Lung (tissue), 12 donors: ENCODE results near the gene PTBP3. TPM values are rescaled to one million over a fixed set of nuclear protein-coding genes. Genes with fewer than 3 reads are reported as not detected.

Experiments used
- ATAC-seq: fragments of 200-7000 bp; cut with Tn5 transposase; one replicate; pipeline ENCODE4 v1.9.1; 2020; ENCODE audit warnings: moderate number of reproducible peaks; ENCODE audit not compliant: insufficient read depth, low FRiP score
- DNase-seq, 3 donors: peaks; one replicate each; pipeline ENCODE4 v3.0.0-alpha.2; 2013 to 2017
- H3K27ac ChIP-seq, 2 donors: one replicate each; pipeline ENCODE4 v1.5.1; 2013; ENCODE audit warnings: mild to moderate bottlenecking in 2 of 2, moderate library complexity in 2 of 2, control low read depth in 1 of 2, inconsistent platforms in 1 of 2, low read depth in 1 of 2, low read length in 1 of 2
- H3K27me3 ChIP-seq, 3 donors: one replicate each; pipeline ENCODE4 v1.5.1; 2013; ENCODE audit warnings: low read length in 2 of 3; ENCODE audit not compliant: control insufficient read depth in 3 of 3, insufficient read depth in 3 of 3
- H3K36me3 ChIP-seq, 4 donors: one replicate each; pipeline ENCODE4 v1.5.1; 2013; ENCODE audit warnings: low read length in 4 of 4, mild to moderate bottlenecking in 1 of 4, moderate library complexity in 1 of 4; ENCODE audit not compliant: control insufficient read depth in 4 of 4, insufficient read depth in 4 of 4
- H3K4me1 ChIP-seq, 5 donors: one replicate each; pipeline ENCODE4 v1.5.1; 2013; ENCODE audit warnings: low read length in 5 of 5, mild to moderate bottlenecking in 2 of 5, moderate library complexity in 1 of 5; ENCODE audit not compliant: control insufficient read depth in 5 of 5, insufficient read depth in 5 of 5
- H3K4me3 ChIP-seq: one replicate; pipeline ENCODE4 v1.5.1; 2013; ENCODE audit warnings: mild to moderate bottlenecking, control low read depth, moderate library complexity
- H3K9ac ChIP-seq, 2 donors: one replicate each; pipeline ENCODE4 v1.5.1; 2013; ENCODE audit warnings: low read length in 2 of 2, control low read depth in 1 of 2; ENCODE audit not compliant: insufficient read depth in 1 of 2
- H3K9me3 ChIP-seq, 4 donors: one replicate each; pipeline ENCODE4 v1.5.1; 2013; ENCODE audit warnings: low read length in 3 of 4, mild to moderate bottlenecking in 1 of 4, moderate library complexity in 1 of 4; ENCODE audit not compliant: control insufficient read depth in 4 of 4, insufficient read depth in 3 of 4
- CTCF ChIP-seq: IDR thresholded peaks from 2 replicates; pipeline ENCODE4 v1.5.1; 2012; ENCODE audit warnings: mild to moderate bottlenecking; ENCODE audit errors: control extremely low read depth, extremely low read depth
- WGBS, 2 donors: extraction: QIAGEN DNeasy Blood & Tissue Kit; methylation state at CpG; one replicate each; pipeline ENCODE4 v1.1.7; 2013; 5-methylcytosine and 5-hydroxymethylcytosine counted together
- polyA plus RNA-seq, 2 donors: library from polyadenylated mRNA; stranded (reverse); fragments of 200-250 nt; gene quantifications; one replicate each; pipeline ENCODE4 v1.2.1, GENCODE V29; 2013
- total RNA-seq, 2 donors: library from RNA; depleted of rRNA in 1 of 2; stranded (reverse); fragments of >200 nt in 1 of 2; gene quantifications; one replicate each; pipeline ENCODE4 v1.2.1, GENCODE V29; 2014 to 2021
- donor health status: control.
- donor health status: control.
- donor health status: Bipolar disorder and iron deficiency.
- donor health status: healthy.
- donor health status: DM: yes; HTN: yes; CAD: no.

The PTBP3 gene
- total and polyA plus RNA-seq, 4 donors: 12.4 to 75.1 (median 46.8) TPM

GRCh38 chr9:112339886-112340285 is 6.5 kb upstream of the PTBP3 start:
- Histone ChIP-seq H3K9ac (no peak overlapping the region), H3K9me3 (peaks cover 0 to 2% (median 0%) of the 10 kb centered on the region in 4 donors), H3K27me3 (no peaks in the 10 kb centered on the region), H3K4me1 (peaks cover 0 to 2% (median 0%) of the 10 kb centered on the region in 5 donors), H3K36me3 (no peaks in the 10 kb centered on the region), H3K27ac (no peak overlapping the region), H3K4me3 (no peak overlapping the region)
- no peak for DNase-seq
- no peak for ATAC-seq
- TF ChIP-seq CTCF: no peak
- 93 to 99% methylated on average over 3 of the region's 3 CpGs for WGBS, 2 donors

- WGBS, 2 donors: 73 to 89% methylated on average over 3 of the region's 3 CpGs
- no peak overlapping the region for H3K4me3 ChIP-seq
- ATAC-seq: no peak
These were observed 5.1 kb upstream of the PTBP3 start for GRCh38 chr9:112338561-112338960.

GRCh38 chr9:112337547-112337946 is 4.1 kb upstream of the PTBP3 start:
- Histone ChIP-seq H3K9me3 (peaks cover 0 to 2% (median 0%) of the 10 kb centered on the region in 4 donors), H3K4me1 (peaks cover 0 to 5% (median 0%) of the 10 kb centered on the region in 5 donors), H3K36me3 (no peaks in the 10 kb centered on the region), H3K27me3 (no peaks in the 10 kb centered on the region), H3K9ac (no peak overlapping the region), H3K27ac (no peak overlapping the region), H3K4me3 (no peak overlapping the region)
- no peak for ATAC-seq
- TF ChIP-seq CTCF: no peak
- no peak for DNase-seq
- WGBS, 2 donors: 44 to 80% methylated on average over 1 of the region's 1 CpG

More at GRCh38 chr9:112338561-112338960, 5.1 kb upstream of the PTBP3 start:
- no peaks in the 10 kb centered on the region for H3K27me3 ChIP-seq
- no peak for DNase-seq
- H3K9ac ChIP-seq: no peak overlapping the region
- no peaks in the 10 kb centered on the region for H3K36me3 ChIP-seq
- peaks cover 0 to 5% (median 0%) of the 10 kb centered on the region in 5 donors for H3K4me1 ChIP-seq
- H3K9me3 ChIP-seq: peaks cover 0 to 2% (median 0%) of the 10 kb centered on the region in 4 donors
- no peak for TF ChIP-seq CTCF
- H3K27ac ChIP-seq: no peak overlapping the region

GRCh38 chr9:112334432-112334841 is 1.0 kb upstream of the PTBP3 start:
- ATAC-seq: no peak
- 5 to 6% methylated on average over 8 of the region's 8 CpGs for WGBS, 2 donors

More at GRCh38 chr9:112334432-112334841, 1.0 kb upstream of the PTBP3 start:
- peak in 2 of 3 donors; percentile 69 to 80 for DNase-seq
- Histone ChIP-seq H3K9ac (peak overlapping the region in 1 of 2 donors; percentile 80), H3K4me1 (peaks cover 0 to 8% (median 4%) of the 10 kb centered on the region in 5 donors), H3K36me3 (no peaks in the 10 kb centered on the region), H3K27ac (peak overlapping the region; percentile 59 to 89), H3K27me3 (no peaks in the 10 kb centered on the region), H3K4me3 (no peak overlapping the region), H3K9me3 (peaks cover 0 to 2% (median 0%) of the 10 kb centered on the region in 4 donors)
- TF ChIP-seq CTCF: no peak
